ENCODE data around the gene CEP128.

DNA sequence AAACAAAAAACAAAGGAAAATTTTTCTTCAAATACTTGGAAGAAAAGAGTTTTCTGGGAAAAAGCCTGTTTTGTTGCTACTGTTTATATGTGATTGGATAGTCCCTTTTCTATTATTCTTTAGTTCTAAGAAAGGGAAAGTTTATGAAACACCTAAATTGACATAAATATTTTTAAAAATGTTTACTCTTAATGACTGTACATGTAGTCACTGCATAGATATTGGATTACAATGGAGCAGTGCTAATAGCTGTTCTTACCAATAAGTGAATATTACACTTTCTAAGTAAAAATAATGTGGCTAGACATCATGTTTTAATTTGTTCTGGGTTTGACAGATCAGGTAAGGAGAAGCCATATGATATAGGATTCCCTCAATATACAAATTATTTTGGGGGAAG lies 377.5 kb downstream of the CEP128 start:
- TF ChIP-seq YY1 (IDR thresholded peaks at IDR 0.05; ENCODE audit: insufficient read depth, insufficient read length) (no peak), SUZ12 (IDR thresholded peaks at IDR 0.05; ENCODE audit: extremely low read depth, insufficient read depth, insufficient read length) (no peak)
